HG03558 (cell line): ENCODE results near the gene CS.

Source experiments
- ATAC-seq: cut with Tn5 transposase; IDR thresholded peaks from one replicate; pipeline ENCODE4 v1.9.1; 2021; ENCODE audit warnings: moderate number of reproducible peaks; ENCODE audit not compliant: unreplicated experiment; ENCODE audit errors: extremely low read depth

The CS gene

DNA sequence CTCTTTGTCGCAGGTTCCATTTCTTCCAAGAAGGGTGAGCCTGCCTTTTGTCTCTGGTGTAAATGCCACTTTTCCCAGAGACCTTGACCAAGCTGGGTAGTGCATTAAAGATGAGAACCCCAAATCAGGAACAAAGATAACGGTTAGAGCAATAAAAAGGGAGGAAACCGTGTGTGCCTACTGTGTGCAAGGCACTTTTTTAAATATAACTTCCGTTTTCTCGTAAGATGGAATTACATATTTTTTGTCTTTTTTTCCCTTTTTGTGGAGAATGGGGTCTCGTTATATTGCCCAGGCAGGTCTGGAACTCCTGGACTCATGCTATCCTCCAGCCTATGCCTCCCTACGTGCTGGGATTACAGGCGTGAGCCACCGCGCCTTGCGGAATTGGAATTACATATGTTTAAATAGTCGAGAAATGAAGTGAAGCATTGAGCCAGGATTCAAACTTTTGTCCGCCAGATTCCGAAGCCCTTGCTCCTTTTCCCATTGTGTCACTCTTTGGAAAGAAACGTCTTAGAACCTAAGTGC lies 76.5 kb downstream of the CS start:
- ATAC-seq = no peak

DNA sequence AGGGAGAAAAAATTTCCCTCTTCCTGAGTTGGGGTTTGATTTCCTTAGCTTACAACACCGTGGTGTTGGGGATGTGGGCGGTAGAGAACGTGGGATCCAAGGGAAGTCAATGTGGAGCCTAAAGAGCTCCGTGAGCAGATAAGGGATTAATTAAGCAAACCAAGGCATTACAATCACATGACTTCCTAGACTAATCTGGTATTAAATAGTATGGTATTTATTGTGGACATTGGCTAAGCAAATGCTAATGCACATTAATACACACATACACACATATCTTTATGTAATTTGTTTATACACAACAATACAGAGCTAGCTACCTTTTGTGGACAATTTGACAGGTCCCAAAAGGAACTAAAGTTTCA lies 77.6 kb downstream of the CS start:
- no peak for ATAC-seq

DNA sequence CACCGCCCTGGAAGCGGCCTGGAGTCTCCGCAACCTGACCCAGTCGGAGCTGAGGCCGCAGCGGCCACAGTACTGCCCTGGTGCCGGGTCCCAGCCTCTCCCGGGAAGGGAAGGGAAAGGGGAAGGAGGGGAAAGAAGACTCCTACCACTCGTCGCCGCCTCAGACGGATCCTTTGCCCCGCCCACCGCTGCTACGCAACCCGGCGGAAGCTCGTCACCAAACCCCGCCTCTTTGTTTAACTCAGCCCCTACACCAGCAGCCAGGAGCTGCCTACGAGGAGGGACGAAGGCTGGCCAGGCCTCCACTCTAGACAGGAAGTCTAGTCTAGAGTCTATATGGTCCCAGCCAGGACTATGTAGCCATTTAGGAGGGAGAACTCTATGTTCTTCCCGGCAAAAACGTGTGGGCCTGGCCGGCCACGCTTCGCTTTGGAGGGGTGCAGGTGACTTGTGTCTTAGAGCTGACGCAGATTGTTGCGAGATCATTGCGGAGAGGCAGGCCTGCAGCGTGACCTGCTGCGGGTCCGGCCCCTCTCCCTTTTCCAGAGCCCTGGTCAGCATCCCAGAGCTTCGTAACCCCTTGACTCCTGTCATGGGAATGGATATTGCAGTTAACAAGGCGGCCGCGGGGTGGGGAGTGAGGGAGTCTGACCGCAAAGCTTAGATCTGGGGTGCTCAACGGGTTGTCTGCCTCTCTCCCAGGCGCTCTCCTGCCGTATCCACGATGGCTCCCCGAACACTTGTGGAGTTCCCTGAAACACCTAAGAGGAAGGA lies 78.2 kb downstream of the CS start, which contains the start of gene RNF41:
Gene RNF41 (minus strand): TSS at position 166 of the 774 bp plus-strand sequence. CDS start 7,875 bp downstream, outside the sequence.
- ATAC-seq = peak; percentile 67
